Testis (tissue), 2 donors: ENCODE measurements around the gene C1QTNF12.
"Not testable (repeated sequence)": the region's sequence is repeated elsewhere in the genome, so short reads cannot be mapped to it uniquely, and the experiment has no call there.

Experiments
- POLR2A ChIP-seq: fragments of 450-650 bp; IDR thresholded peaks from one replicate; pipeline ENCODE4 v1.6.1; 2017; ENCODE audit warnings: antibody characterized with exemption, mild to moderate bottlenecking, moderate library complexity
- TF ChIP-seq, protein P1 (sequence below), 3 experiments: fragments of 450-650 bp in 2 of 3; fragments of 200-600 bp in 1 of 3; sonication (generic) in 1 of 3; IDR thresholded peaks; one replicate each; pipeline ENCODE4 v1.5.1; 2016 to 2019; ENCODE audit warnings: antibody characterized with exemption in 3 of 3, mild to moderate bottlenecking in 2 of 3, moderate library complexity in 1 of 3

DNA sequence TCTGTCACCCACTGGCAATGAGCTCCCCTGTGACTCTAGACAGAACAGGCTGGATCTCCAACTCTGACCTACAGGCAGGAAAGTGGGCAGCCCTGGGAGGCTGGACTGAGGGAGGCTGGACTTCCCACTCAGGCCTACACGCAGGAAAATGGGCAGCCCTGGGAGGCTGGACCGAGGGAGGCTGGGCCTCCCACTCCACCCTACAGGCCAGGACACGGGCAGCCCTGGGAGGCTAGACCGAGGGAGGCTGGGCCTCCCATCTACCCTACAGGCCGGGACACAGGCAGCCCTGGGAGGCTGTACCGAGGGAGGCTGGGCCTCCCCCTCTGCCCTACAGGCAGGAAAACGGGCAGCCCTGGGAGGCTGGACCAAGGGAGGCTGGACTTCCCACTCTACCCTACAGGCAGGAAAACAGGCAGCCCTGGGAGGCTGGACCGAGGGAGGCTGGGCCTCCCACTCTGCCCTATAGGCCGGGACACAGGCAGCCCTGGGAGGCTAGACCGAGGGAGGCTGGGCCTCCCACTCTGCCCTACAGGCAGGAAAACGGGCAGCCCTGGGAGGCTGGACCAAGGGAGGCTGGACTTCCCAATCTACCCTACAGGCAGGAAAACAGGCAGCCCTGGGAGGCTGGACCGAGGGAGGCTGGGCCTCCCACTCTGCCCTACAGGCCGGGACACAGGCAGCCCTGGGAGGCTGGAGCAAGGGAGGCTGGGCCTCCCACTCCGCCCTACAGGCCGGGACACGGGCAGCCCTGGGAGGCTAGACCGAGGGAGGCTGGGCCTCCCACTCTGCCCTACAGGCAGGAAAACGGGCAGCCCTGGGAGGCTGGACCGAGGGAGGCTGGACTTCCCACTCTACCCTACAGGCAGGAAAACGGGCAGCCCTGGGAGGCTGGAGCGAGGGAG, 1.7 kb upstream of the C1QTNF12 start:
- TF ChIP-seq, protein P1, sequence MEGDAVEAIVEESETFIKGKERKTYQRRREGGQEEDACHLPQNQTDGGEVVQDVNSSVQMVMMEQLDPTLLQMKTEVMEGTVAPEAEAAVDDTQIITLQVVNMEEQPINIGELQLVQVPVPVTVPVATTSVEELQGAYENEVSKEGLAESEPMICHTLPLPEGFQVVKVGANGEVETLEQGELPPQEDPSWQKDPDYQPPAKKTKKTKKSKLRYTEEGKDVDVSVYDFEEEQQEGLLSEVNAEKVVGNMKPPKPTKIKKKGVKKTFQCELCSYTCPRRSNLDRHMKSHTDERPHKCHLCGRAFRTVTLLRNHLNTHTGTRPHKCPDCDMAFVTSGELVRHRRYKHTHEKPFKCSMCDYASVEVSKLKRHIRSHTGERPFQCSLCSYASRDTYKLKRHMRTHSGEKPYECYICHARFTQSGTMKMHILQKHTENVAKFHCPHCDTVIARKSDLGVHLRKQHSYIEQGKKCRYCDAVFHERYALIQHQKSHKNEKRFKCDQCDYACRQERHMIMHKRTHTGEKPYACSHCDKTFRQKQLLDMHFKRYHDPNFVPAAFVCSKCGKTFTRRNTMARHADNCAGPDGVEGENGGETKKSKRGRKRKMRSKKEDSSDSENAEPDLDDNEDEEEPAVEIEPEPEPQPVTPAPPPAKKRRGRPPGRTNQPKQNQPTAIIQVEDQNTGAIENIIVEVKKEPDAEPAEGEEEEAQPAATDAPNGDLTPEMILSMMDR (IDR thresholded peaks at IDR 0.05) = not testable (repeated sequence)
- TF ChIP-seq POLR2A = not testable (repeated sequence)
